GM19238 (cell line): Measurements from ENCODE around the gene SCNN1A.

ENCODE experiments used
- DNase-seq: peaks from one replicate; pipeline ENCODE4 v3.0.0; 2011; ENCODE audit warnings: low spot score; ENCODE audit not compliant: insufficient read length

SCNN1A gene

DNA sequence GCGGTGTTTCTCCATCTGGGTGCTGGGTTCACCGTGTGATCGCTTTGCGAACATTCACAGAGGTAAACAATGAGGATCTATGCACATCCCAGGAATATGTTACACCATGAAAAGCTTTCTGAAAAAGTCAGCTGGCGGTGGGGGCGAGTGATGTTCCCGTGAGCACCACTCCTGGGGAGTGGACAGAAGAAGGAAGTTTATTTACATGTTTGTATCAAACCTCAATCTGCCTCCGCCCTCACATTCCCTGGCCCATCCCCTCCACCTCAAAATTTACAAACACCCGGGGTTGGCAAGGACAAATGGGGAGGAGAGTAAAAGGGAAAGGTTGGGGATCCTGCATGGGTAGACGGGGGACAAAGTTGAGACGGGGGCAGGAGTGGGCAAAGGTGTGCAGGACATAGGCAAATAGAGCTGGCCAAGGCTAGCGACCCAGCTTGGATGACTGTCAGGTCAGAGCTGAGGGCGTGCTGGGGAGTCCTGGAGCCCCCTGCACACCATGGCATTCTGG lies 40.4 kb downstream of the SCNN1A start:
- no peak for DNase-seq

- DNase-seq = no peak
These were observed 41.0 kb downstream of the SCNN1A start for GRCh38 chr12:6334359-6334758.

- DNase-seq = no peak
These were observed 41.8 kb downstream of the SCNN1A start for GRCh38 chr12:6333566-6333965.

- DNase-seq = no peak
These were observed 42.3 kb downstream of the SCNN1A start for GRCh38 chr12:6333029-6333428.

DNA sequence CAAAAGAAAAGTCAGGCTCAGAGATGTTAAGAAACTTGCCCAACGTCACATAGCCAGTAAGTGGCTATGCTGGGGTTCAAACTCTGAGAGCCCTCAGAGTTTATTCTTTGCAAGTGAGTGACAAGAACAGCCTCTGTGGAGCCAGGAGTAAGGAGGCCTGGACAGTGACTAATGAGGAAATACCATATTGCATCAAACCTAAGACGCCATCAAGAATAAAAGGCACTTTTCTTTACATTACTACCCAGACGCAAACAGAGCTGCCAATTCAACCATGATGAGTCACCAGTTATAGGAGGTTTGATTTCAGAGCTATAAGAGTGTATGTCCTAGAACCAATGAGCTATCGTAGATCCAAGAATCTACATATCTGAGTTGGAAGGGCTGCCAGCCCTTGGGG lies 42.9 kb downstream of the SCNN1A start:
- DNase-seq = no peak

- DNase-seq = no peak
These were observed 44.2 kb downstream of the SCNN1A start for GRCh38 chr12:6330999-6331714.

- peak; percentile 71 for DNase-seq
These were observed 45.2 kb downstream of the SCNN1A start for GRCh38 chr12:6330192-6330591.

DNA sequence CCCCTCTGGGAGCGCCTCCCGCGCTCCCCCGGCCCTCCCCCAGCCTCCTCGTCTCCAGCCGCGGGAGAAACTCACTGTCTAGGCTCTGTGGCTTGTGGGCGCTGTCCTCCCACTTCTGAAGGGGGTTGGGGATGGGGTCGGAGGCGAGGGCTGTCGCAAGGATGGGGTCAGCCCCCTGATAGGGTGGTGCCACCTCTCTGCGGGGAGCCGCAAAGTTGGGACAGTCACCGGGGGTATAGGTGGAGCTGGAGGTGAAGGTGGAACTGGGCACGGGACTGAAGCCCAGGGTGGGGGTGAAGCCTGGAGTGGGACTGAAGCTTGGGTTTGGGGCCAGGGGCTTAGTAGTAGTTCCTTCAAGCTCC lies 45.7 kb downstream of the SCNN1A start:
- no peak for DNase-seq

- no peak for DNase-seq
These were observed 46.2 kb downstream of the SCNN1A start for GRCh38 chr12:6328945-6329702.

- no peak for DNase-seq
These were observed 47.2 kb downstream of the SCNN1A start for GRCh38 chr12:6328045-6328779.

- no peak for DNase-seq
These were observed 47.9 kb downstream of the SCNN1A start for GRCh38 chr12:6327229-6328041.

GRCh38 chr12:6326316-6327228 lies 48.8 kb downstream of the SCNN1A start:
- no peak for DNase-seq

DNA sequence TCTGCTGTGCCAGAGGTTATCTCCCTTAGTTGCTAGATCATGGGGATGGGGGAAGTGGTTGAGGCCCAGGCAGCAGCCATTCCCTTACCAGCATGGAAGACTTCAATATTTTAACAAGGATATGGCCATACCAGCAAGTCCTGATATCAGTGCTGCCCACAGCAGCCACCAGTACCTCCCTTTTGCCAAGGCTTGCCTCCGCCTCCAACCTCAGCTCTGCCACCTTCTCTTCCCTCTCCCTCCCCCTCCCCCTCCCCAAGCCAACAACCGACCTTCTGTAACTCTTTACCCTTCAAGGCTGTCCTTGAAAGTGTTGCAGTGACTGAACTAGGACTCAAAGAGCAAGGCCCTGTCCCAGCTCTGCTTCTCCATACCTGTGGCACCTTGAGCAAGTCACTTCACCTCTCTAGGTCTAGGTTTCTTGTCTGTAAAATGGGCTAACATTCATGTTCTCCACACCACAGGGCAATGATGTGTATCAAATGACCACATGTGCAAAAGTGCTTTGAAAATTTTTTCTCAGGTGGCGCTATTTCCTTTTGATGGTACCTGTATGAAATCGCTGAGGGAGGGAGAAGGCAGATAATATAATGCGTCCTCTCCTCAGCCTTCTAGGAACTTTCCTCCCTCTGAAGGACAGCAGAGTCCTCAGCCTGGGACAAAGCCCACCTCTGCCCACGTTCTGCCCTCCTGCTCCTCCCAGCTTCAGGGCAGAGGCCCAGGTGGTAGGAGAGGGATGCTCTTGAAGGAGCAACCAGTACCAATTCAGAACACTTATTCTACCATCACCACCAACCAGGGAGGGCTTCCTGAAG lies 50.2 kb downstream of the SCNN1A start:
- no peak for DNase-seq

DNA sequence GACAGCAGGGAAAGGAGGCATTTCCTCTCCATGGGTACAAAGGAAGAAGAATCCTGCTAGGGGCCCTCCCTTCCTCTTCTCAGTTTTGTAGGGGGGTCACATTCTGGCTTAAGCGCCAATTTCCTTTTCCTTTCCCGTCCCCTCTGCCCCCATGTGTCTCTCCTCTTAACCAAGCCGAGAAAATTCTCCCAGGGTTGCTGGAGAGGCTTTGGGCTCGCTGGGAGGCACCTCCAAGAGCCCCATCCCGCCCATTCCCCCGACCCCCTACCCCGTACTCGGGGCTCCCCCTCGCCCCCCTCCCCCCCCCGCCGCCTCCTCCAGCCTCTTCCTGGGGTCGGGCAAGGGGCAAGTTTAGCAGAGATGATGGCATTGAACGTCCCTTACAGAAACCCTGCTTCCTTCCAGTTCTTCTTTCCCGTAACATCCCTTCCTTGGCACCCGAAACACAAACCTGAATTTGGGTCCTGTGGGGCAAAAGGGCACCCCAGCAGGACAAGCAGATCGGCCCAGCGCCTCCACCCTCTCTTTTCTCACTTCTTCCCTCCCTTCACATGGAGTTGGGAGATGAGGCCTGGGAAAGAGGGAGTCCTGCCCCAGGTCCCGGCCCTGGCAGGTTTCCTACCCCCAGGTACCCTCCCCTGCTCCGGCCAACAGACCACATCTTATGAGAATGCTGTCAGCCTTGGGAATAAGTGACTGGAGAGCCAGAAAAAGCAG lies 51.2 kb downstream of the SCNN1A start:
- no peak for DNase-seq

GRCh38 chr12:6323340-6323994 lies 51.9 kb downstream of the SCNN1A start:
- DNase-seq = no peak

- DNase-seq = no peak
These were observed 52.4 kb downstream of the SCNN1A start for GRCh38 chr12:6322969-6323339.

GRCh38 chr12:6322352-6322751 lies 53.0 kb downstream of the SCNN1A start:
- DNase-seq = no peak

DNA sequence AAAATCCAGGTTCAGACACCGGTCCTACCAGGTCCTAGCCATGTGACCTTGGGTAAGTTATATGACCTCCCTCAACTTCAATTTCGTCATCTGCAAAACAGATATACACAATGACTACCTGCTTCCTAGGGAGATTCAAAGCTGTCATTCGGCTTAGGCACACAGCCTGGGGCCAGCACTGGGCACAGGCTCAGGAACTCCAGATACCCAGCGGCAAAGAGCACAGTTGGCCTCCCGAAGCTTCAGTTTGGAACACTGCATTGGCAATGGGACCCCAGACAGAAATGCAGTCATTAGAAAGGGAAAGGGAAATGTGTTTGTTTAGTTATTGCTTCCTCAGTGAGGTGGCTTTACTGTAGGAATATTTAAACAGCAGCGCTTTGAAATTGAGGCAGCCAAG lies 53.5 kb downstream of the SCNN1A start:
- no peak for DNase-seq
